Esophagus muscularis mucosa (tissue), 3 donors: ENCODE data around the gene MTNR1A.

Experiments used
- CTCF ChIP-seq, 3 experiments: fragments of 200-600 bp in 2 of 3; fragments of 450-650 bp in 1 of 3; sonication (generic) in 2 of 3; IDR thresholded peaks; one replicate each; pipeline ENCODE4 v1.5.1; 2017 to 2019; ENCODE audit warnings: antibody characterized with exemption in 3 of 3, mild to moderate bottlenecking in 2 of 3, moderate library complexity in 1 of 3
- POLR2A ChIP-seq: fragments of 450-650 bp; IDR thresholded peaks from one replicate; pipeline ENCODE4 v1.6.1; 2017; ENCODE audit warnings: antibody characterized with exemption, moderate library complexity, mild to moderate bottlenecking, low read depth

- TF ChIP-seq CTCF (IDR thresholded peaks at IDR 0.05) (no peak), POLR2A (no peak)
These were observed 41.0 kb downstream of the MTNR1A start for GRCh38 chr4:186514271-186514950.
